Prostate gland (tissue), 2 donors: ENCODE measurements around the gene PTN. TPM values are rescaled to one million over a fixed set of nuclear protein-coding genes. Genes with fewer than 3 reads are reported as not detected.

Experiments used
- DNase-seq: peaks from one replicate; pipeline ENCODE4 v3.0.0-alpha.2; 2019; ENCODE audit warnings: low spot score
- H3K27ac ChIP-seq, 2 donors: fragments of 200-600 bp; sonication (generic); 2 replicates each; pipeline ENCODE4 v1.5.1; 2017 to 2019
- H3K27me3 ChIP-seq: fragments of 200-600 bp; sonication (generic); replicated peaks from 2 replicates; pipeline ENCODE4 v1.5.1; 2019; ENCODE audit not compliant: insufficient read depth
- H3K36me3 ChIP-seq, 2 donors: fragments of 200-600 bp; sonication (generic); 1 replicate in 1 of 2; 2 replicates in 1 of 2; pipeline versions ENCODE4 v1.5.1 to v1.8.1; 2017 to 2019
- H3K4me1 ChIP-seq: fragments of 200-600 bp; sonication (generic); replicated peaks from 2 replicates; pipeline ENCODE4 v1.5.1; 2019
- H3K4me3 ChIP-seq, 2 donors: fragments of 200-600 bp; sonication (generic); 2 replicates each; pipeline ENCODE4 v1.5.1; 2017 to 2019
- H3K9me3 ChIP-seq: fragments of 200-600 bp; sonication (generic); 2 replicates; pipeline ENCODE4 v1.5.1; 2017
- POLR2A ChIP-seq: fragments of 450-650 bp; IDR thresholded peaks from one replicate; pipeline ENCODE4 v1.6.1; 2016; ENCODE audit warnings: antibody characterized with exemption, mild to moderate bottlenecking
- POLR2AphosphoS5 ChIP-seq: sonication (generic); formaldehyde crosslinking; IDR thresholded peaks from one replicate; pipeline ENCODE4 v1.6.1; 2017; ENCODE audit warnings: antibody characterized with exemption
- WGBS: methylation state at CpG from one replicate; pipeline ENCODE4 v1.1.5; 2018; 5-methylcytosine and 5-hydroxymethylcytosine counted together
- intact Hi-C: fragments of 100-400 bp; cut with DNase I; formaldehyde crosslinking; loops from one replicate; pipeline ENCODE4 v1.14.2; 2022
- total RNA-seq, 2 donors: library from RNA; depleted of rRNA; stranded (reverse); fragments of >200 nt; gene quantifications; one replicate each; pipeline ENCODE4 v1.1.0, GENCODE V29; 2016
- TF ChIP-seq, protein P1 (sequence below), 4 experiments: fragments of 200-600 bp in 2 of 4; fragments of 450-650 bp in 2 of 4; sonication (generic) in 2 of 4; IDR thresholded peaks; 1 replicate in 3 of 4; 2 replicates in 1 of 4; pipeline ENCODE4 v1.5.1; 2016 to 2019; ENCODE audit warnings: antibody characterized with exemption in 4 of 4, mild to moderate bottlenecking in 2 of 4, moderate library complexity in 2 of 4

Gene PTN
- total RNA-seq, 2 donors from 2014 or later, result 56.6 to 96.6 TPM

DNA sequence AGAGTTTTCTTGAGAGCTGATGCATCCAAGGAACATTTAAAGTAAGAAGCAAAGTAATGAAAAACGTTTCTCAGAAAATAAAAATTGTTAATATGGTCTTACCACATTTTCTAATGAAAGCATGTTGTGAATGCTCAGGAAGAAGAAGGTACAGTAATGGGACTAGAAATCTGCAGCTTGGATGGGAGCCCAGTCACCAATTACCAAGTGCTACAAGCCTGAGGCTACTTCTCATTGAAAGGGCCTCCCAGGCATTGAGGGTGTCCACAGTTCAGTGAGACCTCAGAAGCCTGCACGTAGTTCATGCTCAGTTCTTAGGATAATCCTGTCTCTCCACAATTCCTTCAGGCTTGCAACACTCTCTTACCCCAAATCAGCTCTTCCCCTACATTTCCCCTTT lies 17.6 kb downstream of the PTN start:
- Histone ChIP-seq H3K9me3 (no peaks in the 10 kb centered on the region), H3K4me3 (no peak overlapping the region), H3K36me3 (no peaks in the 10 kb centered on the region), H3K27ac (no peak overlapping the region), H3K27me3 (no peaks in the 10 kb centered on the region), H3K4me1 (no peaks in the 10 kb centered on the region)
- intact Hi-C loops, result no loop called here
- DNase-seq, result no peak
- TF ChIP-seq POLR2AphosphoS5, result no peak
- TF ChIP-seq, protein P1, sequence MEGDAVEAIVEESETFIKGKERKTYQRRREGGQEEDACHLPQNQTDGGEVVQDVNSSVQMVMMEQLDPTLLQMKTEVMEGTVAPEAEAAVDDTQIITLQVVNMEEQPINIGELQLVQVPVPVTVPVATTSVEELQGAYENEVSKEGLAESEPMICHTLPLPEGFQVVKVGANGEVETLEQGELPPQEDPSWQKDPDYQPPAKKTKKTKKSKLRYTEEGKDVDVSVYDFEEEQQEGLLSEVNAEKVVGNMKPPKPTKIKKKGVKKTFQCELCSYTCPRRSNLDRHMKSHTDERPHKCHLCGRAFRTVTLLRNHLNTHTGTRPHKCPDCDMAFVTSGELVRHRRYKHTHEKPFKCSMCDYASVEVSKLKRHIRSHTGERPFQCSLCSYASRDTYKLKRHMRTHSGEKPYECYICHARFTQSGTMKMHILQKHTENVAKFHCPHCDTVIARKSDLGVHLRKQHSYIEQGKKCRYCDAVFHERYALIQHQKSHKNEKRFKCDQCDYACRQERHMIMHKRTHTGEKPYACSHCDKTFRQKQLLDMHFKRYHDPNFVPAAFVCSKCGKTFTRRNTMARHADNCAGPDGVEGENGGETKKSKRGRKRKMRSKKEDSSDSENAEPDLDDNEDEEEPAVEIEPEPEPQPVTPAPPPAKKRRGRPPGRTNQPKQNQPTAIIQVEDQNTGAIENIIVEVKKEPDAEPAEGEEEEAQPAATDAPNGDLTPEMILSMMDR (IDR thresholded peaks at IDR 0.05), result no peak
- TF ChIP-seq POLR2A, result no peak
- WGBS, result 42% methylated on average over 2 of the region's 2 CpGs

DNA sequence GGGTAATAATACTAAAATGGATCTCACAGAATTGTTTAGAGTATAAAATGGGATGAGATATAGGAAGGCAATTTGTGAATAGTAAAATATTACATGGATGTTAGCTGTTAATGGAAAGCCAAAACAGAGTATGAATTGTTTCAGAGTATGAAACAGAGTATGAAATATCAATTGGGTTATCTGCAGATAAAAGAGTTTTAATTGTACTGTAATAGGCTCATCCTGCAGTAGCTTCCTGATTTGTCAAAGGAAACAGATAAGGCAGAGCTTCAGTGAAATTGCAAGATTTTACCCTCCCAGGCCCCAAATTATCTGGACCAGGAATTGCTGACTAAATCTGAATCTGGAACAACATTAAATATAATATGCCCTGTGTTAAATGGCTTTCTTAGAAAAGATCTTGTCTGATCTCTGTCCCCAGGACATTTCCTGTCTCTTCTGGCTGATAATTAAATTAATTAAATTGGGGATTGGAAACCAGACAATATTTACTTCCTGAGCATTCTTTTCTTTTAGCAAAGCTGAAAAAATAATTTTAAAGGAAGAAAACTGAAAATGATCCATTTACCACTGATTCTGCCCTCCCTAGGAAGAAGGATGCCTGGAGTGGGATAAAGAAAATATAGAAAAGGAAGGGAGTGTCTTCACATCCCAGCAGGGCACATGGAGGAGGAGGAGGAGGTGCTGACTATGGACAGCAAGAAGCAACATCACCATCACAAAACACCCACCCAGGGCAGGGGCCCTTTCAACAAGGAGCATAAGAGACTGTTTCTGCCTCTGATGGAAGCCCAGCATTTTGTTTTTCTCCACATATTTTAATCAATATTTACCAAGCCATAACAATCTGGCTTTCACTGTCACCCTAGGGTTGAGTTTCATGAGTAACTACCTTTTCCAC lies 18.5 kb downstream of the PTN start:
- H3K27ac ChIP-seq, result no peak overlapping the region
- no peaks in the 10 kb centered on the region for H3K4me1 ChIP-seq
- TF ChIP-seq, protein P1 (IDR thresholded peaks at IDR 0.05), result no peak
- TF ChIP-seq POLR2AphosphoS5 (no peak), POLR2A (no peak)
- H3K27me3 ChIP-seq, result no peaks in the 10 kb centered on the region
- no peak for DNase-seq
- H3K4me3 ChIP-seq, result no peak overlapping the region
- intact Hi-C loops, result no loop called here
- no peaks in the 10 kb centered on the region for H3K36me3 ChIP-seq
- H3K9me3 ChIP-seq, result no peaks in the 10 kb centered on the region

DNA sequence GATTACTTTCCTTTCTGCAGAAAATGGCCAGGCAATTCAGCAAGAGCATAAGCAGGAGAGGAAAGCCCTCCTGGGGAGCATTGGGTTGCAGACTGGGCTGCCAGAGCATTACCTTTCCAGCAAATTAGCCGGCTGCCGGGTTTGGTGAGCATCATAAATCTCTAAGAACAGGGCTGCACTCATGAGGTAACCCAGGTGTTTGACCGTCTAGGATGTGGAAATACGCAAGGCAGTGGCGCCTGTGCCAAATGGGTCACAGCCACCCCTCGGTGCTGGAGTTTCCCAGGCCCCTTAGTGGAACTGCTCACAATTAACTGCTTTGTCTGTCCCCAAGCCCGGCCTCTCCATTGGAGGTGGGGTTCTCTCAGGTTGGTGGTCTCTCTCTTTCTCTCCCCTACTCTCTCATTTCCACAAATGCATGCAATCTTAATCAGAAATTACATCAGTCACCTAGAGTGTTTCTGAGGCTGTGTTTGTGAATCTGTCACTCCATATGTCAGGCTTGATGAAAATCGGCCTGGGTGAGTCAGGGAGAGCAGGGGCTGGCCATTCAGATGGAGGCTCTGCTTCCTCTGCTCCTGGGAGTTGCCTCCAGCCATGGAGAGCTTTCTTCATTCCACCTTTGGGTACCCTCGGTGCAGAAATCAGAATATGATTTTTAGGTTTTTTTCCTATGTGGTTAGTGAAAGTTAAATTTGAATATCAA lies 26.7 kb downstream of the PTN start:
- Histone ChIP-seq H3K36me3 (no peaks in the 10 kb centered on the region), H3K4me3 (no peak overlapping the region), H3K27ac (no peak overlapping the region), H3K27me3 (no peaks in the 10 kb centered on the region), H3K4me1 (no peaks in the 10 kb centered on the region), H3K9me3 (no peaks in the 10 kb centered on the region)
- TF ChIP-seq POLR2AphosphoS5 (no peak), POLR2A (no peak)
- TF ChIP-seq, protein P1 (IDR thresholded peaks at IDR 0.05), result no peak
- no peak for DNase-seq
- WGBS, result 79% methylated on average over 9 of the region's 9 CpGs
- intact Hi-C loops, result no loop called here

DNA sequence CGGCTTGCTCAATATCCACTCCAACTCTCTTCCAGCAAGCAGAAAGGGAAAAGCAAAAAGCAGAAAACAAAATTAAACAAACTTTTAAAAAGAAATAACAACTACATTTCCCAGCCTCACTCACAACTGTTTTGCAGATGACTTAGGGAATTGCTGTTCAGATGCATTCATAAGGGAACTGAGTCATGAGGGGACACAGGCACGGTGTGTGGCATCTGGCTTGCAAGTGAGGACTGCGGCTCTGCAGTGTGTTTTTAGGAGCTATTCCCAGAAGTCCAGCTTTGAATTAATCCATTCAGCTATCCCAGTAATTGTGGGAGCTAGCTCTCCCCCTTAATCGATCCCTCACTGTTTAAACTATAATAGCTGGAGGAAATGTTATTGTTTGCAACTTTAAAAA lies 30.3 kb downstream of the PTN start:
- no peak for DNase-seq
- WGBS, result 64% methylated on average over 4 of the region's 4 CpGs
- Histone ChIP-seq H3K27me3 (no peaks in the 10 kb centered on the region), H3K36me3 (no peaks in the 10 kb centered on the region), H3K27ac (no peak overlapping the region), H3K4me3 (no peak overlapping the region), H3K4me1 (no peaks in the 10 kb centered on the region), H3K9me3 (no peaks in the 10 kb centered on the region)
- intact Hi-C loops, result no loop called here
- TF ChIP-seq POLR2AphosphoS5 (no peak), POLR2A (no peak)
- TF ChIP-seq, protein P1 (IDR thresholded peaks at IDR 0.05), result no peak
